ENCODE data around the gene ANKRD62.
"Not testable (repeated sequence)": the region's sequence is repeated elsewhere in the genome, so short reads cannot be mapped to it uniquely, and the experiment has no call there.

The ANKRD62 gene

DNA sequence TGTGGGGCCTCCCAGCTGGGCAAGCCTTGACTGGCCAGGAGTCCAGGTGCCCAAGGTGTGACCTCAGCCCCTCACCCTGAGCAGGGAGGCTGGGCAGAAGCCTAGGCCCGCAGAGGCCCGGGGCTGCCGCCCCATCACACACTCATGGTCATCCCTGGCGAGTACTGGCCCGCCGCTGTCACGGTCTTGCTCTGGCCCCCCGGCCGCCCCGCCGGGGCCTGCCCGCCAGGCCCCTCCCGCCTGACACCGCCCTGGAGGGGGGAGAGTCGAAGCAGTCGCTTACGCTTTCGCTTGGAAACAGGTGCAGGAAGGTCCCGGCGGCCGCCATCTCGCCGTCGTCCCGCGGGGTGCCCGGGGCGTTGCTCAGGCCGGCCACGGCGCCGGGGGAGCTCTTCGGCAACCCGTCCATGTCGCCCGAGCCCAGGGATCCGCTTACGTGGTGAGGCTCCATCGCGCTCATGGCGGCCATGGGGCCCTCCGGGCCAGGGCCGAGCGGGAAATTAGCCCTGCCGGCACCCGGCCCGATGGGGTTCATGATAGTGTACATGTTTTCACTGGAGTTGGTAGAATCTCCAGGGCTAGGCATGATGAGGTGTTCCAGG is 26.6 kb upstream of the ANKRD62 start:
- DNase-seq (ENCODE audit: low read depth in 3 of 3), result no peak

DNA sequence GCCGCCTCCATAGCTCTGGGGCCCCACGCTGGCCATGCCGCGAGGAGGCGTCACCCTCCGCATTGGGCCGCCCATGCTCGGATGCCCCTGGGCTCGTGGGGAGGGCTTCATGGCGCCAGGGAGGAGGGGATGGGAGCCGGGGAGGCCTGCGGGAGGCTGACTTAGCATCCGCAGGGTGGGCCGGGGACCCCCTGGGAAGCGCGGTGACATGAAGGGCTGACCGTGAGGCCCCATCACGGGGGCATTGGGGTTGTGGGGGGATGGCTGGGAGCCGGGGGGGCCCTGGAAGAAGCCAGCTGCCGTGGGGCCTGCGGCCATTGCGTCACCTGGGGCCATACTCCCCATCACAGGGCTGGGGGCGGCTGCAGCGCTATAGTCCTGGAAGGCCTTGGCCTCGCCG is 26.0 kb upstream of the ANKRD62 start:
- no peak for DNase-seq (ENCODE audit: low read depth in 3 of 3)

DNA sequence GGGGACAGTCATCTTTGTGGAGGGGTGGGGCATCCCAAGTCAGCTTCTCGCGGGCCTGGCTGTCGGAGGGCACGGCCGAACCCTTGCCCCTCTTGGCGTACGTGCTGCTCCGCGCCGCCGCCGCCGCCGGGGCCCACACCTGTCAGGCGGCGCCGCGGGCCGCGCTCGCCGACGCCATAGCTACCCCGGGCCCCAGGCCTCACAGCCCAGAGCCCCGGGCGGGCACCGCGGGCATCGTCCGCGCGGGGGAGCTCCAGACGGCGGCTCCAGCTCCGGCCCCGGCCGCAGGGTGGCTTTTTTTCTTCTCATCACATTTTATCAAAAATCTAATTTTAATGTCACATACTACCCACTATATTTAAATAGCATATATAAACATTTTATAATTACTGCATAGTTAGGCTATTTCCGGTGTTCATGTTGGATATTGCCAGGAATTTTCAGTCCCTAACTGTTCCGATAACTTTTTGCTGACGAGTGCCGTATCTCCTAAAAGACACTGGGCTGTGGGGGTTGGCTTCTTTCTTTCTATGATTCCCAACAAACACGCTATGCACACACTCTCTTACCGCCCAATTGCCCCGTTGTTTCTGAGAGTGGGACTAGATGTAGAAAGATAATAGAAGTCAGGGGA is 25.2 kb upstream of the ANKRD62 start:
- DNase-seq (ENCODE audit: low read depth in 3 of 3), result not testable (repeated sequence)

DNA sequence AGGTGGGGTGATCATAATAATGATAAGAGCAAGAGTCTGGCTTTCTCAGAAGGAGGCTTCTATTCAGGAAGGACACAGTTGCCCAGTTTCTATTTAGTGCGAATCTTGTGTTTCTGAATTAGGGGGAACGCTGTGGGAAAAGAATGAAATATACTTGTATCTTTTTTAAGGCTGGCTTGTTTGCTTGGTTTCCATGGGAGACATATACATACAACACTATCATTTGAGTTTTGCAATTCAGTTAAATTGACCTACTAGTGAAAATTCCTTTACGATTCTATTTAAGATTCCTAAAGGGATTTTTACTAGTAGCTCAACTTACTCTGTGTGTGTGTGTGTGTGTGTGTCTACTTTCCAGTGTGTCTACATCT is 24.7 kb upstream of the ANKRD62 start:
- no peak for DNase-seq (ENCODE audit: low read depth in 3 of 3)

DNA sequence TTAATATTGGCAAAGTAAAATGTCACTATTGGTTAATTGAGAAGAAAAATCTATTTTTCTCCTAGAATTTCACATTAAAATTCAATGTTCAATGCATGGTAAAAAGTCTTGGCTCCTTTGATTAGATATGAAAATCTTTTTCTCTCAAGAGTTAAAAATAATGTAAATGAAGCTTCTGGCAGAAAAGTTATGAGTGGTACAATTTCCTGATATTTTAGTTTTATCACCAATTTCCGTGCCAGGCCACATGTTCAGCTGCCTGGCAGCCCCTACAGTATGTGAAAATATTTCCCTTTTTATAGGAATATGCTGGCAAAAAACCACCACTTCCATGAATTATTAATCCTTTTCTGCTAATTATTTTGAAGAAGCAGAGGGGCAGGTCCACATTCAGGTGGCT is 22.6 kb upstream of the ANKRD62 start:
- not testable (repeated sequence) for DNase-seq (ENCODE audit: low read depth in 3 of 3)

DNA sequence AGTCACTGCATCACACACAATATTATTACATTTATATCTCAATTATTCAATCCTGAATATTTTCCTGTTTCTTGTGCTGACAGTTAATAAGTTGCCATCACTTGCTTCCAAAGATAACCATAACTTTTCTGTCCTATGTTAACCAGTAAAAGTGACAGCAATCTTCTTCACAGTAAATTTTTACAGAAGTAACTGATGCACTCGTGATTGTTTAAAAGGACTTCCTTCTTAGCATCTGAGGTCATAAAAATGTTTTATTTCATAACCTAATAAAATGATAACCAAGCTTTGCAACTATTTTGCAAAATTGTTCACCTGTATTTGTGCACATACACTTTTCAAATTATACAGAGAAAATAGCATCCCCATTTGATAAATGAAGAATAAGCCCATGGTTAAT is 20.6 kb upstream of the ANKRD62 start:
- DNase-seq (ENCODE audit: low read depth in 3 of 3), result no peak

DNA sequence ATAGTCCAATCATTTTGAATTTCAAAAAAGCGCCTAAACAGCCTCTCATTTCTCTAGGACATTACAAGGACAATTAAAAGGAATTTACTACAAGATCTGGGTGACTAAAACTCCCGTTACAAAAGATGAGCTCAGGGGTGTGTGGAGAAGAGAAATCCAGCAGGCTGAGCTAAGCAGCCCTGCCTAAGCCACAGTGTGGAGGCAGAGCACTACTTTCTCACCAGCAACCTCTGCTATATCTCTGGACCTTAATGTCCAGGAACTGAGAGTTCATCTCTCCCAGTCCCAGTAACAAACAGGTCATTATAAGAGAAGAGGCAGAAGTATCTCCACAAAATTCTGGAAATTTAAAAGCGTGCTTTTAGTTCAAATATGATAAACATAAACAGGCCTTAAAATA is 18.9 kb upstream of the ANKRD62 start:
- DNase-seq (ENCODE audit: low read depth in 3 of 3), result no peak

DNA sequence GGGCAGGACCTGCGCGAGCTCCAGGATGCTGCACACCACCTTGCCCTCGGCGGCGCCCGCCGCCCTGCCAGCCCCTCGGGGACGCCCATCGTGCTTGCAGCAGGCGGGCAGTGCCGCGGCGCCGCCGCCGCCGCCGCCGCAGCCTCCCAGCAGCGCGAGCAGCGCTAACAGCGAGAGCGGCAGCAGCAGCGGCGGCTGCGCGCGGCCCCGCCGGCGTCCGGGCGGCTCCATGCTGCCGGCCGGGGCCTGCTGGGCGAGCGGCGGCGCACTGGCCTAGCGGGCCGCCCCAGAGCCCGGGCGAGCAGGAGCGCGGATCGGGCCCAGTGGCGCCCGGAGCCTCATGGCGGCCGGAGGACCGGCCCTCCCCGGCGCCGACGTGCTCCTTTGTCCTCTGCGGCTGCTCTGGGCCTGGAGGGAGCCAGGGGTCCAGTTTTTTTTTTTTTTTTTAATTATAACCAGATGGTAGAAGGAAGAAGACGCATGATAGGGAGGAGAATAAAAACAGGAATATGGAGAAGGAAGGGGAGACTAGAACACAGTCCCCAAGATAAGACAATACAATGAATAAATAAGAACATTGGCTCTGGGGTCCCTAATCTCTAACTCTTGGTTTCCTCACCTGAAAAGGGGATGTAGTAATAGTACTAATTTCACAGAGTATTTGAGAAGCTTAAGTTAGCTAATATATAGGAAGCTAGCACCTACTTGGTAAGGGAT is 17.1 kb upstream of the ANKRD62 start:
- no peak for DNase-seq (ENCODE audit: low read depth in 3 of 3)

DNA sequence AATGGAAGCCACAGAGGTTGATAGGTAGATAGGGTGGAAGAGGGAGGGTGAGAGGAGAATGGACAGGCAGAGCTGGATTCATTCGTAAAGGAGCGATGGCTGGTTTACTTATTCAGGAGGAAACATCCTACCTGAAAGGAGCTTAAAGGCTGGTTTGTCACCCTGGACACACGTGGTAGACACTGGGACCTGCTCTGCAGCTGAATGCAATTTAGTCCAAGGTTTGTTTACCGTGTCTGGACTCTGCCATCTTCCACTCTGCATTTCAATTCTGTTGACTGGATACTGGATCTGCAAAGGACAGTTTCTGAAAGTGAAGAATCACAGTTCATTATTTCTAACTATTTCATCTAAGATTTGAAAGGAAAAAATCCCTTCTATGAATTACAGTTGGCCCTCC is 15.6 kb upstream of the ANKRD62 start:
- DNase-seq (ENCODE audit: low read depth in 3 of 3), result not testable (repeated sequence)

DNA sequence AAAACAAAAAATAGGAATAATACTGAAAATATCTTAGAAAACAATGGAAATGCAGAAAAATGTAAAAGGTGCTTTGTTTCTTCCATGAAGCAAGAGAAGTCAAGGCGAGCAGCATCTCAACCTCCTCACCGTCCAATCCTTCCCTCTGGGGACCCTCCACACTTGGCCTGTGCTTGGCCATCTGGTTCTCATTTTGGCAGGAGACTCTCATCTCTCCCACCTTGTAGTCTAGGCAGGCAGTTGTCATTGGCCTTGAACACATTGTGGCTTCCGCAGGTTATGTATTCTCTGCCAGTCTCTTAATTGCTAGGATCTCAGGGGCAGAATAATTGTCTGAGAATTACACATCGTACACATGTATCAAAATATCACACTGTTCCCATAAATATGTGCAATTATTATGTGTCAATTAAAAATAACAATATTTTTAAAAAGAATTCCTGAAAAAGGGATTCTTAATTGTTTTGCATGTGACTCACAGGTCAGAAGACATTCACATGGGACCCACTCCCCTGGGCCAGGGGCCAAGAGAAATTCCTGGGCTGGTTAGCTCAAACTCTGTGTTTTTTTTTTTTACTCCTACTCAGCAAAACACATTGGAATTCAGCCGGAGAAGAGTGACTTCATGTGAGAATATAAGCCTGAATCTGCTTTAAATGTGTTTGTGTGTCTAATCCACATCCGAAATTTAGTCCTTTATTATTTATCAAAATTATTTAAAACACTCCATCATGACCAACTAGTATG is 14.0 kb upstream of the ANKRD62 start:
- DNase-seq (ENCODE audit: low read depth in 3 of 3), result no peak

DNA sequence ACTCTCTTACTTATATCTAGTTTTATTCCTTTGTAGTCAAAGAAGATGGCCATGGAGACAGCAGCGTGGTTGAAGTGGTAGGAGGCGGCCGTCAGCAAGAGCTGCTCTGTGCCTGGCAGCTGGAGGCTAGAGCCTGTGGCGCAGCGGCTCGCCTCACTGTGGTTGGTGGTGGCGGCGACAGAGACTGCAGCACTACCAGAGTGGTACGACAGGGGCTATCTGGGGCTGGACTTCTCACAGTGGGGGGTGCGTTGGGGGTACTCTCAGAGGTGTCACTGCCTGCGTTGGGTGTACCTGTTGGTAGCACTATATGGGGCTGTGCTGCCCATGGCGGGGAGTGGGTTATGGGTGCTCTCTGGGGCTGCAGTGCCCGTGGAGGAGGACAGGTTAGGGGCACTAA is 8.5 kb upstream of the ANKRD62 start:
- no peak for DNase-seq (ENCODE audit: low read depth in 3 of 3)

DNA sequence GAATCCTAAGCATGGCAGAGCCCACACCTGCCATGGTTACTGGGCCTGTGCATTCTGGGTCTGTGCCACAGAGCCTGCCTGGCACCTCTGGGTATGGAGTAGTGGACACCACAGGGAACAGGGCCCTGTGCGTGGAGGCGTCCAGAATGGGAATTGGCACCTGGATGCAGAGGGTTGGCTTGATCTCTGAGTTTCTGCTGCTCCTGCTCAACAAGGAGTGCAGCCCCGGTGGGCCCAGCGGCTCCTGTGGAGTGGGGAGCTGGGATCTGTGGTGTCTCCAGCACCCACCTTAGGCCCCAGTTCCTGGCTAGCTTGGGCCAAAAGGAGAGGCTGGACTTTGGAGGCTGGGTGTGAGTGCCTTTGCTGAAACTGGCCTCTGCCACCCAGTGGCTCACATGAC is 7.9 kb upstream of the ANKRD62 start:
- DNase-seq (ENCODE audit: low read depth in 3 of 3), result no peak

DNA sequence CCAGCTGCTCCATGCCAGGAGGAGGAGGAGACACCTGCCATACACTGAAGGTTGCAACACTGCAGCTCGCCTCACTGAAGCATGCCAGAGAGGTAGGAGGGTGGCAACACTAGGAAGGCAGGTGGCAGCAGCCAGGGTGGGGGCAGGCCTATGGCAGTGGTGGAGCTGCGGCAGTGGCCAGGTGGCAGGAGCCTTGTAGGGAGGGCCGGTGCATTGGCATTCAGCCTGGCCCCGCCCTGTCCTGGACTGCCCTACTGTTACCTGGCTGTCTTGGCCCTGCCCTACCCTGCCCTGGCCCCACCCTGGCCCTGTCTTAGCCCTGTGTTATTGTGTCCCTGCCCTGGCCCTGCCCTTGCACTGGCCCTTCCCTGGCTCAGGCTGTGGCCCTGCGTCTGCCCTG is 7.4 kb upstream of the ANKRD62 start:
- no peak for DNase-seq (ENCODE audit: low read depth in 3 of 3)

DNA sequence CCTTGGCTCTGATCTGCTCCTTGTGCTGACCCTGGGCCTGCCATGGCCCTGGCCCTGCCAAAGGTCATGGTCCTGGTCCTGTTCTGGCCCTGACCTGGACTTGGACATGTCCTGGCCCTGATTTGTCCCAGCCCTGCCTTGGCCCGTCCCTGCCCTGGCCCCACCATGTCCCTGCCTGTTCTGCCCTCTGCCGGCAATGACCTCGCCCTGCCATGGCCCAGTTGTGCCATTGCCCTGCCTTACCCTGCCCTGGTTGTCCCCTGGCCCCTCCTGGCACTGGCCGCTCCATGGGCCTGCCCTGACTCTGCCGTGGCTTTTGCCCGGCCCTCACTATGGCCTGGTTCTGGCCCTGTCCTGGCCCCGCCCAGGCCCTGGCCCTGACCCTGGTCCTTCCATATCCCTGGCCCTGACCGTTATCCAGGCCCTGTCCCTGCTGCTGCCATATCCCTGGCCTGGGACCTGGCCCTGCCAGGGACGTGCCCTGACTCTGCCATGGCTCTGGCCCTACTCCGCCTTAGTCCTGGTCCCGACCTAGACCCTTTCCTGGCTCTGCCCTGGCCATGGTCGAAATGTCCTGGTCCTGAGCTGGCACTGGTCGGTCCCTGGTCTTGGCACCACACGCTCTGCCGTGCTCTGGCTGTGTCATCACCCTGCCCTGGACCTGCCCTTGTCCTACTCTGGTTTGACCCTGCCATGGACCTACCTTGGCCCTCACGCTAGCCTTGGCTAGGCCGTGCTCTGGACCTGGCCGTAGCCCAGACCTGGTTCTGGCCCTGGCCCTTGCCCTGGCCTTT is 6.8 kb upstream of the ANKRD62 start:
- DNase-seq (ENCODE audit: low read depth in 3 of 3), result no peak

DNA sequence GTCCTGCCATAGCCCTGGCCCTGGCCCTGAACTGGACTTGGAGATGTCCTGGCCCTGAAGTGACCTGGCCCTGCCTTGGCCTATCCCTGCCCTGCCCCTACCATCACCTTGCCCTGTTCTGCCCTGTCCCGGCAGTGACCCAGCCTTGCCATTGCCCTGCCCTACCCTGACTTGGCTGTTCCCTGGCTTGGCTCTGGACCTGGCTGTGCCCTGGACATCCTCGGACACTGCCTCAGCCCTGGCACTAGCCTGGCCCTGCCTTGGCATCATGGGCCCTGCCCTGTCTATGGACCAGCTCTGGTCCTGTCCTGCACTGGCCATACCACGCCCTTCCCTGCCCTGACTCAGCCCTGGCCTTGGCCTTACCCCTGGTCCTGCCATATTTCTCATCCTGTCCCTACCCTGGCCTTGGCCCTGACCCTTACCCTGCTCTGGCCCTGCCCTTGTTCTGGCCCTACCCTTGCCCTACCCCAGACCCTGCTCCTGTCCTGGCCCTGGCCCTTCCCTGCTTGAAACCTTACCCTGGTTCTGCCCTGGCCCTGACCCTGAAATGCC is 6.1 kb upstream of the ANKRD62 start:
- no peak for DNase-seq (ENCODE audit: low read depth in 3 of 3)

DNA sequence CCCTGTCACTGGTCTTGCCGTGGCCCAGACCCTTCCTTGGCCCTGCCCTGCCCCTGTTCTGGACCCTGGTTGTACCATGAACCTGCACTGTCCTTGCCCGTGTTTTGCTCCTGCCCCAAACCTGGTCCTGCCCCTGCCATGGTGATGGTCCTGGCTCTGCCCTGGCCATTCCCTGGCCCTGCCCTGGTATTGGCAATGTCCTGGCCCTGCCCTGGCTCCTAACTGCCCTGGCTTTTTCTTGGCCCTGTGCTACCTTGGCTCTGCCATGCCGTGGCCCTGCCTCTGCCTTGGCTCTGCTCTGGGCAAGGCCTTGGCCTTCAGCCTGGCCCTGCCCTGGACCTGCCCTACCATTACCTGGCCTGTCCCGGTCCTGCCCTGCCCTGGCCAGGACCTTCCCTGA is 5.5 kb upstream of the ANKRD62 start:
- no peak for DNase-seq (ENCODE audit: low read depth in 3 of 3)

DNA sequence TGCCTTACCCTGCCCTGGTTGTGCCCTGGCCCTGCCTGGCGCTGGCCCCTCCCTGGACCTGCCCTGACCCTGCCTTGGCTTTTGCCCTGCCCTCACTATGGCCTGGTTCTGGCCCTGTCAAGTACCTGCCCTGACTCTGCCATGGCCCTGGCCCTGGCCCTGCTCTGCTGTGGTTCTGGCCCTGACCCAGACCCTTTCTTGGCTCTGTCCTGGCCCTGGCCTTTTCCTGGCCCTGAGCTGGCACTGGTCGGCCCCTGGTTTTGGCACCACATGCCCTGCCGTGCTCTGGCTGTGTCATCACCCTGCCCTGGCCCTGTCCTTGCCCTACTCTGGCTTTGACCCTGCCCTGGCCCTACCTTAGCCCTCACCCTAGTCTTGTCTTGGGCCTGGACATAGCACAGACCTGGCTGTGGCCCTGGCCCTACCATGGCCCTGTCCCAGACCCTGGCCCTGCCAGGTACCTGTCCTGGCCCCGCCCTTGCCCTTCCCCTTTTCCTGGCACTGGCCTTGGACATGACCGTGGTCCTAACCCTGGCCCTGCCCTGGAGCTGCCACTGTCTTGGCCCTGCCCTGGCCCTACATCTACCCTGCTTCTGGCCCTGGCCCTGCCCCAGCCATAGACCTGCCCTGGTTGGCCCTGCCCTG is 4.8 kb upstream of the ANKRD62 start:
- DNase-seq (ENCODE audit: low read depth in 3 of 3), result no peak

DNA sequence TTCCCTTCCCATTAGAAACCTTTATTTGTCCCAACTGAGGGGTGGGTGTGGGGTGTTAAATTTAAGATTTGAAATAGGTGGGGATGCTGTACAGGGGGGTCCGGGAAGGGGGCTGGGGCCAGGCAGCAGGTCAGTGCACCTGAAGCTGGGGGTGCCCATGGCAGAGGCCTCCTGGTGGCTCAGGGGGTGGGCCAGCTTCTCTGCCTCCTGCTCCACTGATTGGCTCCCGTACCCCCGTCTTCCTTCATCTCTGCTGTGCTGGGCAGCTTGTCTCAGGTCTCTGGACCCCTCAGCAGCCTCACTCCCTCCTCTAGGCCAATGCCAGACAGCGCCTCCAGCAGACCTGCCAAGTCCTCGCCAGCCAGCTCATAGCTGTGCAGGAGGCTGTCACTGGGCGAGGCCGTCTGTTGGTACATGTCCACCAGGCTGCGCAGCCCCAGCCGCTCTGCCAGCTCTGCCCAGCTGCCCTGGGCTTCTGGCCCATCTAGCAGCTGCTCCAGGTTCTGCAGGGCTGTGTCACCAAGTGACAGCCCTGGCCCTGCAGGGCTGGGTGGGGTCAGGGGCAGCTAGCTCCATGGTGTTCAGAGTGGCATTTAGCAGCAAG is 2.0 kb upstream of the ANKRD62 start:
- no peak for DNase-seq (ENCODE audit: low read depth in 3 of 3)

DNA sequence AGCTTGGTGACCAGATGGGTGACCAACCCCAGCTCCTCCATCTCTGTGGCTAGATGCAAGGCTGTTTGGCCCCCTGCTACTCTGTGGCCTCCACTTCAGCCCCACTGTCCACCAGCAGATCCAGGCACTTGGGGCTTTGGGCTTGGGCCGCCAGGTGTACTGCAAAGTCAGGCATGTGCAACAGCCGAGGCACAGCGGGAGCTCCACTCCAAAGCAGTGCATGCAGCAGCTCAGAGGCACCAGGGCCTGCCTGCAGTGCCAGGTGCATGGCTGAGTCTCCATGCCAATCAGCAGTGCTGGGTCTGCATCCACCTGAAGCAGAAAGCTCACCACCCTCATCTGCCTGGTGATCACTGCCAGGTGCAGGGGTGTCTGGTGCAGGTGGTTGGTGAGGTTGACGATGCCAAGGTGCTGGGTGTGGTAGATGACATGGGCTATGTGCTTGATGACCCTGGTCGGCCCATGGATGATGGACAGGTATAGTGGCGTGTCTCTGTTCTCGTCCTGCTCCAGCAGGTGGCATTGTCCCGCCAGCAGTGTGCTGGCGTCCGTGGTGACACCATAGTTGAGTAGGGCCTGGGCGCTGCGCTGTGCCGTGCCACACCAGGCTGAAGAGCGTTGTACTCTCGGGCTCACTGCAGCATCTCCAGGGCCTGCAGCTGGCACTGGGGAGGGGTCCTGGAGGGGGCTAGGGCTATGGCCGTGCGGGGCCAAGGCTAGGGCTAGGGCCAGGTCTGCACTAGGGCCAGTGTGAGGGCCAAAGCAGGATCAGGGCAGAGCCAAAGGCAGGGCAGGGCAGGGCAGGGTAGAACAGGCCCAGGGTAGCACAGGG is 1.0 kb upstream of the ANKRD62 start:
- DNase-seq (ENCODE audit: low read depth in 3 of 3), result no peak

DNA sequence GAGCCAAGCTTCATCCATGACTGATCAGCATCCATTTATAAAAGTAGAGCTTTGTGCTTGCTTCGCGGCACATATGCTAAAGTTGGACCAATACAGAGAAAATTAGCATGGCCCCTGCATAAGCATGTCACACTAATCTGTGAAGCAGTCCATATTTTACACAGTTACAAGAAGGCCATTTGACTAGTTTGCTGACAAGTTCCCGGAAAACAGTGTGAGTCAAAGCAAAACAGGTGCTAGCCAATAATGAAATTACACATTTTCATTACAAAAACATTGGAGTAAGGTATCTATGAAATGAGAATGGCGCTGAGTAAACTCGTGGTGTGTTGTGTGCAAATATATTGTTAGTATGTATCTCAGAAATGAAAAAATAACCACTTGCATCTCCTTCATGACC is 4.7 kb downstream of the ANKRD62 start:
- DNase-seq (ENCODE audit: low read depth in 3 of 3), result no peak
